Retinal pigment epithelial cell (primary cell): Measurements from ENCODE around the gene POLR1D.

Experiments used
- DNase-seq: peaks from one replicate; pipeline ENCODE4 v3.0.0-alpha.2; 2010; ENCODE audit warnings: low read depth
- H3K4me3 ChIP-seq: 2 replicates; pipeline ENCODE4 v1.5.1; 2011; ENCODE audit warnings: mild to moderate bottlenecking, low read length, control low read depth, moderate library complexity
- CTCF ChIP-seq: conservative IDR thresholded peaks from 2 replicates; pipeline ENCODE4 v1.5.1; 2011; ENCODE audit warnings: low read depth, low read length, control low read depth, inconsistent platforms

The POLR1D gene

GRCh38 chr13:27672025-27672424 is 50.3 kb downstream of the POLR1D start:
- no peak for TF ChIP-seq CTCF
- DNase-seq, result no peak
- no peak overlapping the region for H3K4me3 ChIP-seq
